Prostate gland (tissue), 2 donors: ENCODE measurements around the gene AGAP2.

Experiments
- POLR2A ChIP-seq: fragments of 450-650 bp; IDR thresholded peaks from one replicate; pipeline ENCODE4 v1.6.1; 2016; ENCODE audit warnings: antibody characterized with exemption, mild to moderate bottlenecking
- TF ChIP-seq, protein P1 (sequence below), 4 experiments: fragments of 200-600 bp in 2 of 4; fragments of 450-650 bp in 2 of 4; sonication (generic) in 2 of 4; IDR thresholded peaks; 1 replicate in 3 of 4; 2 replicates in 1 of 4; pipeline ENCODE4 v1.5.1; 2016 to 2019; ENCODE audit warnings: antibody characterized with exemption in 4 of 4, mild to moderate bottlenecking in 2 of 4, moderate library complexity in 2 of 4

DNA sequence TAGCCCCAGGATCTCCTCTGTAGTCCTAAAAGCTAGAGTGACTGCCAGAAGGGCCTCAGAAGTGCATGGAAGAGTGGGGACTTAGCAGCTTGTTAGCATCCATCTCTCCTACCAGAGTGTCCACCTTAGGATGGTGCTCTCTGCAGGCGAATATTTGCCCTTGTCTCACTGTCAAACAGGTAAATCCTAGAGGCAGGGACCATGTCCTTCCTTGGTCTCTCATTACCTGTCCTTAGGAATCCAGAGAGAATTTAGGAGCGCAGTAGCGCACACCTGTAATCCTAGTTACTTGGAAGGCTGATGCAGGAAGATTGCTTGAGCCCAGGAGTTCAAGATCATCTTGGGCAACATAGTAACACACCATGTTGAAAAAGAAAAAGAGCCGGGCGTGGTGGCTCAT, 21.4 kb downstream of the AGAP2 start:
- no peak for TF ChIP-seq POLR2A
- TF ChIP-seq, protein P1, sequence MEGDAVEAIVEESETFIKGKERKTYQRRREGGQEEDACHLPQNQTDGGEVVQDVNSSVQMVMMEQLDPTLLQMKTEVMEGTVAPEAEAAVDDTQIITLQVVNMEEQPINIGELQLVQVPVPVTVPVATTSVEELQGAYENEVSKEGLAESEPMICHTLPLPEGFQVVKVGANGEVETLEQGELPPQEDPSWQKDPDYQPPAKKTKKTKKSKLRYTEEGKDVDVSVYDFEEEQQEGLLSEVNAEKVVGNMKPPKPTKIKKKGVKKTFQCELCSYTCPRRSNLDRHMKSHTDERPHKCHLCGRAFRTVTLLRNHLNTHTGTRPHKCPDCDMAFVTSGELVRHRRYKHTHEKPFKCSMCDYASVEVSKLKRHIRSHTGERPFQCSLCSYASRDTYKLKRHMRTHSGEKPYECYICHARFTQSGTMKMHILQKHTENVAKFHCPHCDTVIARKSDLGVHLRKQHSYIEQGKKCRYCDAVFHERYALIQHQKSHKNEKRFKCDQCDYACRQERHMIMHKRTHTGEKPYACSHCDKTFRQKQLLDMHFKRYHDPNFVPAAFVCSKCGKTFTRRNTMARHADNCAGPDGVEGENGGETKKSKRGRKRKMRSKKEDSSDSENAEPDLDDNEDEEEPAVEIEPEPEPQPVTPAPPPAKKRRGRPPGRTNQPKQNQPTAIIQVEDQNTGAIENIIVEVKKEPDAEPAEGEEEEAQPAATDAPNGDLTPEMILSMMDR (IDR thresholded peaks at IDR 0.05) = no peak
